H9 (cell line): Measurements from ENCODE around the gene ATP2B2. TPM values are rescaled to one million over a fixed set of nuclear protein-coding genes. Genes with fewer than 3 reads are reported as not detected.

ENCODE experiments used
- DNase-seq: peaks from one replicate; pipeline ENCODE4 v3.0.0-alpha.2; 2017
- H2AFZ ChIP-seq: one replicate; pipeline ENCODE4 v1.6.1; 2013; ENCODE audit warnings: mild to moderate bottlenecking, low read length, control low read depth, moderate library complexity
- H2AK5ac ChIP-seq: 2 replicates; pipeline ENCODE4 v1.6.1; 2013; ENCODE audit warnings: low read length, control low read depth, mixed read lengths; ENCODE audit not compliant: insufficient read length
- H2BK120ac ChIP-seq: one replicate; pipeline ENCODE4 v1.6.1; 2013; ENCODE audit warnings: low read depth, mild to moderate bottlenecking, low read length, control low read depth, inconsistent platforms; ENCODE audit not compliant: poor library complexity, severe bottlenecking
- H2BK12ac ChIP-seq: 2 replicates; pipeline ENCODE4 v1.6.1; 2013; ENCODE audit warnings: low read length, control low read depth, mixed read lengths, low read depth; ENCODE audit not compliant: insufficient read length
- H2BK15ac ChIP-seq: 2 replicates; pipeline ENCODE4 v1.6.1; 2013; ENCODE audit warnings: low read depth, low read length, control low read depth
- H2BK20ac ChIP-seq: one replicate; pipeline ENCODE4 v1.6.1; 2013; ENCODE audit warnings: low read depth, mild to moderate bottlenecking, low read length, control low read depth, inconsistent platforms; ENCODE audit not compliant: poor library complexity, severe bottlenecking
- H2BK5ac ChIP-seq: 2 replicates; pipeline ENCODE4 v1.6.1; 2013; ENCODE audit warnings: low read length, control low read depth, mixed read lengths; ENCODE audit not compliant: insufficient read length
- H3K14ac ChIP-seq: 2 replicates; pipeline ENCODE4 v1.6.1; 2013; ENCODE audit warnings: low read length, control low read depth; ENCODE audit not compliant: insufficient read depth
- H3K18ac ChIP-seq: 2 replicates; pipeline ENCODE4 v1.6.1; 2013; ENCODE audit warnings: low read depth, mild to moderate bottlenecking, mixed read lengths, low read length, control low read depth; ENCODE audit not compliant: insufficient read length
- H3K23ac ChIP-seq: 2 replicates; pipeline ENCODE4 v1.6.1; 2013; ENCODE audit warnings: low read length, control low read depth, mixed read lengths, low read depth; ENCODE audit not compliant: insufficient read length
- H3K23me2 ChIP-seq: 2 replicates; pipeline ENCODE4 v1.6.1; 2013; ENCODE audit warnings: low read depth, mild to moderate bottlenecking, mixed read lengths, low read length, control low read depth; ENCODE audit not compliant: insufficient read length, poor library complexity, severe bottlenecking
- H3K27ac ChIP-seq: 2 replicates; pipeline ENCODE4 v1.5.1; 2013; ENCODE audit warnings: low read length, control low read depth, mixed read lengths, low read depth; ENCODE audit not compliant: insufficient read length
- H3K27me3 ChIP-seq: 2 replicates; pipeline ENCODE4 v1.6.1; 2013; ENCODE audit warnings: low read length, control low read depth, inconsistent platforms; ENCODE audit not compliant: insufficient read depth
- H3K4ac ChIP-seq: 2 replicates; pipeline ENCODE4 v1.6.1; 2013; ENCODE audit warnings: low read depth, mild to moderate bottlenecking, control low read depth, inconsistent platforms, low read length, moderate library complexity
- H3K4me1 ChIP-seq: 2 replicates; pipeline ENCODE4 v1.6.1; 2013; ENCODE audit warnings: low read length, control low read depth, inconsistent platforms; ENCODE audit not compliant: insufficient read depth
- H3K4me2 ChIP-seq: 2 replicates; pipeline ENCODE4 v1.6.1; 2013; ENCODE audit warnings: low read length, control low read depth, mixed read lengths; ENCODE audit not compliant: insufficient read length, insufficient read depth
- H3K56ac ChIP-seq: 2 replicates; pipeline ENCODE4 v1.6.1; 2013; ENCODE audit warnings: low read depth, mild to moderate bottlenecking, mixed read lengths, low read length, control low read depth; ENCODE audit not compliant: insufficient read length
- H3K79me1 ChIP-seq: 2 replicates; pipeline ENCODE4 v1.6.1; 2013; ENCODE audit warnings: low read depth, mild to moderate bottlenecking, moderate library complexity, low read length, control low read depth, inconsistent platforms; ENCODE audit not compliant: insufficient read depth, poor library complexity, severe bottlenecking
- H3K79me2 ChIP-seq: 2 replicates; pipeline ENCODE4 v1.6.1; 2013; ENCODE audit warnings: low read length, control low read depth, inconsistent platforms; ENCODE audit not compliant: insufficient read depth
- H3K9ac ChIP-seq: 2 replicates; pipeline ENCODE4 v1.6.1; 2013; ENCODE audit warnings: low read length, control low read depth, mixed read lengths; ENCODE audit not compliant: insufficient read length; ENCODE audit errors: extremely low read depth
- H3K9me3 ChIP-seq: one replicate; pipeline ENCODE4 v1.6.1; 2013; ENCODE audit warnings: low read depth, low read length, inconsistent platforms; ENCODE audit not compliant: control insufficient read depth
- H3T11ph ChIP-seq: one replicate; pipeline ENCODE4 v1.6.1; 2013; ENCODE audit warnings: mild to moderate bottlenecking, low read length, control low read depth, inconsistent platforms
- H4K20me1 ChIP-seq: one replicate; pipeline ENCODE4 v1.6.1; 2013; ENCODE audit not compliant: control insufficient read depth, insufficient read length, insufficient read depth
- H4K5ac ChIP-seq: 2 replicates; pipeline ENCODE4 v1.6.1; 2013; ENCODE audit warnings: low read depth, mild to moderate bottlenecking, mixed read lengths, low read length, control low read depth; ENCODE audit not compliant: insufficient read length
- H4K8ac ChIP-seq: replicated peaks from 2 replicates; pipeline ENCODE4 v1.6.1; 2013; ENCODE audit warnings: low read length, control low read depth, mixed read lengths, low read depth; ENCODE audit not compliant: insufficient read length
- H4K91ac ChIP-seq: 2 replicates; pipeline ENCODE4 v1.6.1; 2013; ENCODE audit warnings: low read depth, mild to moderate bottlenecking, moderate library complexity, mixed read lengths, low read length, control low read depth; ENCODE audit not compliant: insufficient read length
- H3K27ac Mint-ChIP-seq, 3 experiments: 2 replicates in 2 of 3; 3 replicates in 1 of 3; pipeline ENCODE4 v1.8.0; 2020 to 2021; ENCODE audit warnings: mixed read lengths in 3 of 3, mild to moderate bottlenecking in 1 of 3, moderate library complexity in 1 of 3
- H3K27me3 Mint-ChIP-seq: 2 replicates; pipeline ENCODE4 v1.8.0; 2021; ENCODE audit warnings: low read depth, mild to moderate bottlenecking, moderate library complexity, mixed read lengths
- H3K36me3 Mint-ChIP-seq, 3 experiments: 2 replicates in 2 of 3; 3 replicates in 1 of 3; pipeline ENCODE4 v1.8.0; 2020 to 2021; ENCODE audit warnings: low read depth in 3 of 3, mixed read lengths in 3 of 3; ENCODE audit not compliant: insufficient read depth in 1 of 3
- H3K4me1 Mint-ChIP-seq, 2 experiments: 2 replicates each; pipeline ENCODE4 v1.8.0; 2020; ENCODE audit warnings: mixed read lengths in 2 of 2
- H3K4me3 Mint-ChIP-seq, 2 experiments: 2 replicates in 1 of 2; 3 replicates in 1 of 2; pipeline ENCODE4 v1.8.0; 2020 to 2021; ENCODE audit warnings: mild to moderate bottlenecking in 2 of 2, mixed read lengths in 2 of 2, moderate library complexity in 1 of 2
- H3K9me3 Mint-ChIP-seq, 2 experiments: 2 replicates in 1 of 2; 3 replicates in 1 of 2; pipeline ENCODE4 v1.8.0; 2020; ENCODE audit warnings: mild to moderate bottlenecking in 2 of 2, mixed read lengths in 2 of 2, moderate library complexity in 1 of 2
- WGBS: extraction: QIAGEN DNeasy Blood & Tissue Kit; methylation state at CpG from one replicate; pipeline ENCODE4 v1.1.7; 2013; ENCODE audit warnings: missing lambda C conversion rate, low lambda C conversion rate, mixed read lengths; ENCODE audit not compliant: insufficient read length; ENCODE audit errors: extremely low coverage; 5-methylcytosine and 5-hydroxymethylcytosine counted together
- total RNA-seq: library from RNA; stranded (reverse); gene quantifications from 2 replicates; pipeline ENCODE4 v1.2.1, GENCODE V29; 2021
- TF ChIP-seq, protein P1 (sequence below): fragments of 200-600 bp; sonication (generic); conservative IDR thresholded peaks from 3 replicates; pipeline ENCODE4 v1.8.0; 2021; ENCODE audit warnings: antibody characterized with exemption, mild to moderate bottlenecking

The ATP2B2 gene
- total RNA-seq, 1 experiment from 2014 or later, result 0.33 TPM

DNA sequence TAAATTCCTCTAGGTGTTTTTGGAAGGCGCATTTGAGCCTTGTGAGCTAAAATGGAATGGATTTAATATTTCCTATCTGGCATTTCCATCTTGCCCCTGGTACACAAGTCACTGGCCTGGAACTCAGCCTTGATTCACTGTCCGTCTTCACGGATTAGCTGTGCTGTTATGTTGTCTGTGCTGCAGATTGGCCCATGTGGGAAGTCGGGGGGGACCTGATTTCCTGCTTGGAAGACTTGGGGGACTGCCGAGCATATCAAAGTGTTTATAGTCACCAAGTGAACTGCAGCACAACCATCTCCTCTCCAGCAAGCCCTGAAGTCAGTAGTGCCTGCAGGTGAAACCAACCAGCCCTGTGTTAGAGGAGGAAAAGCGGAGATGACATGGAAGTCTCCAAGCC, 224.8 kb downstream of the ATP2B2 start:
- H3T11ph ChIP-seq, result no peak overlapping the region
- WGBS, result no CpG with 5 or more reads among the region's 6 CpGs
- H3K23me2 ChIP-seq, result no peaks in the 10 kb centered on the region

More for the DNA sequence above, 224.8 kb downstream of the ATP2B2 start:
- Histone ChIP-seq H3K79me2 (peaks cover 2% of the 10 kb centered on the region; the same call in 1 of the 2 replicates), H3K14ac (no peak overlapping the region), H3K4me2 (no peak overlapping the region), H2BK20ac (no peak overlapping the region), H2BK12ac (no peak overlapping the region), H4K5ac (no peak overlapping the region), H3K18ac (no peak overlapping the region), H3K27me3 (no peaks in the 10 kb centered on the region), H3K23ac (no peak overlapping the region), H3K9me3 (no peaks in the 10 kb centered on the region), H4K20me1 (no peaks in the 10 kb centered on the region), H2AK5ac (no peak overlapping the region), H4K8ac (no peak overlapping the region), H3K4me1 (no peaks in the 10 kb centered on the region), H3K27ac (no peak overlapping the region), H2BK15ac (no peak overlapping the region), H2BK120ac (no peak overlapping the region), H4K91ac (no peak overlapping the region), H3K9ac (no peak overlapping the region), H2AFZ (no peak overlapping the region), H3K56ac (no peak overlapping the region), H3K79me1 (peaks cover 4% of the 10 kb centered on the region), H3K4ac (no peak overlapping the region), H2BK5ac (no peak overlapping the region)
- Mint-ChIP-seq H3K4me3 (no peak overlapping the region), H3K27me3 (no peaks in the 10 kb centered on the region), H3K9me3 (no peaks in the 10 kb centered on the region), H3K27ac (no peak overlapping the region), H3K36me3 (peaks cover 12 to 56% (median 42%) of the 10 kb centered on the region in 3 experiments; a peak in 6 of 7 replicates), H3K4me1 (peaks cover 0 to 2% of the 10 kb centered on the region in 2 experiments; a peak in 1 of 4 replicates)
- TF ChIP-seq, protein P1, sequence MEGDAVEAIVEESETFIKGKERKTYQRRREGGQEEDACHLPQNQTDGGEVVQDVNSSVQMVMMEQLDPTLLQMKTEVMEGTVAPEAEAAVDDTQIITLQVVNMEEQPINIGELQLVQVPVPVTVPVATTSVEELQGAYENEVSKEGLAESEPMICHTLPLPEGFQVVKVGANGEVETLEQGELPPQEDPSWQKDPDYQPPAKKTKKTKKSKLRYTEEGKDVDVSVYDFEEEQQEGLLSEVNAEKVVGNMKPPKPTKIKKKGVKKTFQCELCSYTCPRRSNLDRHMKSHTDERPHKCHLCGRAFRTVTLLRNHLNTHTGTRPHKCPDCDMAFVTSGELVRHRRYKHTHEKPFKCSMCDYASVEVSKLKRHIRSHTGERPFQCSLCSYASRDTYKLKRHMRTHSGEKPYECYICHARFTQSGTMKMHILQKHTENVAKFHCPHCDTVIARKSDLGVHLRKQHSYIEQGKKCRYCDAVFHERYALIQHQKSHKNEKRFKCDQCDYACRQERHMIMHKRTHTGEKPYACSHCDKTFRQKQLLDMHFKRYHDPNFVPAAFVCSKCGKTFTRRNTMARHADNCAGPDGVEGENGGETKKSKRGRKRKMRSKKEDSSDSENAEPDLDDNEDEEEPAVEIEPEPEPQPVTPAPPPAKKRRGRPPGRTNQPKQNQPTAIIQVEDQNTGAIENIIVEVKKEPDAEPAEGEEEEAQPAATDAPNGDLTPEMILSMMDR, result no peak; the same call in 2 of the 3 replicates
- no peak for DNase-seq
